Activated T-cell treated with anti-CD3 and anti-CD28 coated beads for 1 hour (primary cell): ENCODE data around the gene BUD13.

Experiments used
- DNase-seq: peaks from one replicate; pipeline ENCODE4 v3.0.0-alpha.2; 2020; ENCODE audit warnings: low read depth

BUD13 gene

DNA sequence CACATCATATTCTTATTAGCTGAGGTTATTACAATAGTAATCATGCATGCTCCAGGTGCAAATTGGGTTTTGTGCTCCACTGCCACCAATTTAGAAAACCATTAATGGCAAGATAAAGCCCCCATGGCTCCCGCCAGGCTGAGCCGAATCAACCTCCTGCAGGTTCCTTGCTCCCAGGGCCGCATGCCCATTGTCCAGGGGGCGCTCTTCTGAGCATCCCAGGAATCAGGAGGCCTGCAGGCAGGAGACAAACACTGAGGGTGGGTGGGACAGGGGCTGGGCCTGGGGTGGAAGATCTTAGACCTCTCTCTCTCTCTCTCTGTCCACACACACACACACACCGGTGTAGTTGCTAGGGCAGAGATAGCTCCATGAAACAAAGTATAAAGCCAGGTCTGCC, 57.4 kb downstream of the BUD13 start:
- DNase-seq, result no peak

DNA sequence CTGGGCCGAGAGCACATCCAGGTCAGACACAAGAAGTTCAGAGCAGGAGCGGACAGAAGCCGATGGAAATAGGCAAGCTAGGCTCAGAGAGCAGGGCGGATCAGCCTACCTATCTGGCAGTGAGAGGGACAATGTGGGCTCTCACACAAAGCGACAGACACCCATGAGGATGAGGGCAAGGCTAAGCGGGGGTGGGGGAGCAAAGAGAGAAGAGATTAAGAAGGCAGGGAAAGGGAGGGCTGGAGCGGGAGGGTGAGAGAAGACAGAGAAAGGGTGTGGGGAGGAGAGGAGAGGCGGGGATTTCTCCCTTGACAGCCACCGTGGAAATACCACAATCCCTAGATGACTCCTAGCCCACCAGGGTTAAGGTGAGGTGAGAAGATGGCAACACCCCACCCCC, 57.9 kb downstream of the BUD13 start:
- no peak for DNase-seq

DNA sequence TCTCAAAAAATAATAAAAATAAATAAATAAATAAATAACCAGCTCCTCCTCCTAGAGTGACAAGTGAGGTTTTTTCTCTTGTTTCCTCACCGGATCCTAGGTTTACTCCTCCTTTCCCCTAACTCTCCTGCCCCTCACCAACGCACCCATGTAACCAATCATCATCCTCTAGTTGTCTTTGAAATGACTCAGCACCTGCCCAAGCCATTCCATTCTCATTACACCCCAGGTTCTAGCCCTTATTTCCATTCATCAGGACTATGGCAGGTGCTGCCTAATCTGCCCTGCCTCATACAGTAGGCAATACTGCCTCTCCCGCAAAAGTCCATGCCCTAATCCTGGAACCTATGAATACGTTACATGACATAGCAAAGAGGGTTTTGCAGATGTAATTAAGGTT, 60.4 kb downstream of the BUD13 start:
- DNase-seq, result no peak

GRCh38 chr11:116710762-116711161, 62.0 kb downstream of the BUD13 start:
- no peak for DNase-seq

GRCh38 chr11:116710001-116710674, 62.6 kb downstream of the BUD13 start:
- DNase-seq, result no peak

DNA sequence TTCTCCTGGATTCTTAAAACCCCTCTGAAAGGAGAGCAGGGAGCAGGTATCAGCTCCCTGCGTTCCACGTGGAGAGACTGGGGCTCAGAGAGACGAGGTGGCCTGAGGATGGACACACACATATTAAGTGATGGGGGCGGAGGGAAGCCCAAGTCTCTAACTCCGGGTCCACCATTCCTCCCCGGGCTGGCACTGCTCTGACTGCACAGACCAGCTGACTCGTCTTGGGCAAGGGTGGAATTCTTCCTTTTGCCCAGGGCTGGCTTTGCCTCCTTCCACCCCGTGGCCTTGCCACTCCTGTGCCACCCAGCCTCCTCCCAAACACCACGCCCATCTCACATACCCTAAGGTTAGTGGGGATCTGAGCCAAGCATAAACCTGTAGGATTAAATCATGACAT, 65.0 kb downstream of the BUD13 start:
- DNase-seq, result no peak

- DNase-seq, result no peak
Measured at GRCh38 chr11:116707161-116707629, 65.6 kb downstream of the BUD13 start.

GRCh38 chr11:116703421-116703820, 69.4 kb downstream of the BUD13 start:
- no peak for DNase-seq

- no peak for DNase-seq
Measured at GRCh38 chr11:116702772-116703385, 69.9 kb downstream of the BUD13 start.

DNA sequence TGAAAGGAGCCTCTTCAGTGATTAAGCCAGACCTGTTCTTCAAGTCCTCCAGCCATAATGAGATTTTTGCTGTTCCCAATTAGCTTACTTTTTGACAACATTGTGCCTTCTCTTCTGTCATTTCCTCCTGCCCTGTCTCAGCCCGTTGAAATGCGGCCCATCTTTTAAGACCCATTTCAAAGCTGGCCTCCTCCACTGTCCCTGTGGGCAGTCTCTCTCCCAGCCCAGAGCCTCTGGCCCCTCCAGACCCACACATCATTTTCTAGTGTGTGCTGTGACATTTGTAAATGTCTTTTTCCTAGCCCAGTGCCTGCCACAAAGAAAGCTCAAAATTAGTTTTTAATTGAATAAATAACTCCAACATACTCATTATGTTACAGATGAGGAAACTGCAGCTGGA, 70.9 kb downstream of the BUD13 start:
- no peak for DNase-seq

GRCh38 chr11:116701297-116701801, 71.4 kb downstream of the BUD13 start:
- no peak for DNase-seq

GRCh38 chr11:116700586-116701220, 72.1 kb downstream of the BUD13 start:
- no peak for DNase-seq
